ENCODE results near the gene JMJD1C.

DNA sequence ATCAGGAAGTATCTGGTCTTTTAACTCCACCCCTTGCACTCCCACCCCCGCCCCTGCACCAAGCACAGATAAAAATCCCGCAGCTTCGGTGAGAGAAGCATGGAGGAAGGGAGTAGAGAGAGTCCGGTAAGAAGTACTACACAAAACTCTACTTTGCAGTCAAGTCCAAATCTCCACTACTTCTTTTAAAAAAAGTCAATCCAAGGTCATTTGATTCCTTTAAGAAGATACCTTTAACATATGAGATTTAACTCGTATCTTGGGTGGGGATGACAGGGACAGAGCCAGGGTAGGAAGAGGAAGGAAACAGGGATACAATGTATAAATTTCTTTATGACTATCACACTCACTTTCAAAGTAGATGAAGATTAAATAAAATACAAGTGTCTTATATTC, 200.6 kb downstream of the JMJD1C start:
- TF ChIP-seq POLR2A (IDR thresholded peaks at IDR 0.05; ENCODE audit: low read depth, low read length) (peak; percentile 66), POLR2AphosphoS5 (IDR thresholded peaks at IDR 0.05; ENCODE audit: low read length) (peak; percentile 71), YY1 (IDR thresholded peaks at IDR 0.05; ENCODE audit: low read depth, low read length) (peak; percentile 77), MEF2A (IDR thresholded peaks at IDR 0.05; ENCODE audit: insufficient read depth, low read depth, low read length) (no peak), HDAC6 (IDR thresholded peaks at IDR 0.05; ENCODE audit: unreplicated experiment) (no peak), EGR1 (IDR thresholded peaks at IDR 0.05; ENCODE audit: borderline replicate concordance in 1 of 2, low read depth in 2 of 2, low read length in 2 of 2) (peak in 1 of 2 experiments; percentile 67; a peak in 1 of 3 replicates), ZNF274 (IDR thresholded peaks at IDR 0.05; ENCODE audit: insufficient read depth, insufficient read length) (no peak)
- TF ChIP-seq, protein P1, sequence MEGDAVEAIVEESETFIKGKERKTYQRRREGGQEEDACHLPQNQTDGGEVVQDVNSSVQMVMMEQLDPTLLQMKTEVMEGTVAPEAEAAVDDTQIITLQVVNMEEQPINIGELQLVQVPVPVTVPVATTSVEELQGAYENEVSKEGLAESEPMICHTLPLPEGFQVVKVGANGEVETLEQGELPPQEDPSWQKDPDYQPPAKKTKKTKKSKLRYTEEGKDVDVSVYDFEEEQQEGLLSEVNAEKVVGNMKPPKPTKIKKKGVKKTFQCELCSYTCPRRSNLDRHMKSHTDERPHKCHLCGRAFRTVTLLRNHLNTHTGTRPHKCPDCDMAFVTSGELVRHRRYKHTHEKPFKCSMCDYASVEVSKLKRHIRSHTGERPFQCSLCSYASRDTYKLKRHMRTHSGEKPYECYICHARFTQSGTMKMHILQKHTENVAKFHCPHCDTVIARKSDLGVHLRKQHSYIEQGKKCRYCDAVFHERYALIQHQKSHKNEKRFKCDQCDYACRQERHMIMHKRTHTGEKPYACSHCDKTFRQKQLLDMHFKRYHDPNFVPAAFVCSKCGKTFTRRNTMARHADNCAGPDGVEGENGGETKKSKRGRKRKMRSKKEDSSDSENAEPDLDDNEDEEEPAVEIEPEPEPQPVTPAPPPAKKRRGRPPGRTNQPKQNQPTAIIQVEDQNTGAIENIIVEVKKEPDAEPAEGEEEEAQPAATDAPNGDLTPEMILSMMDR (IDR thresholded peaks at IDR 0.05 in 2 of 3, conservative IDR thresholded peaks at IDR 0.05 in 1 of 3; ENCODE audit: control insufficient read depth in 2 of 3, extremely low read depth in 1 of 3, insufficient read depth in 1 of 3, low read depth in 3 of 3, low read length in 3 of 3) = no peak

Data from GM12878 (cell line).